Body of pancreas (tissue), 4 donors: ENCODE data around the gene AUH.

Source experiments
- POLR2A ChIP-seq, 3 donors: fragments of 450-650 bp; IDR thresholded peaks; one replicate each; pipeline ENCODE4 v1.6.1; 2016; ENCODE audit warnings: antibody characterized with exemption in 3 of 3, mild to moderate bottlenecking in 2 of 3
- TF ChIP-seq, protein P1 (sequence below), 7 experiments: fragments of 450-650 bp in 4 of 7; fragments of 200-600 bp in 3 of 7; sonication (generic) in 3 of 7; IDR thresholded peaks; one replicate each; pipeline ENCODE4 v1.5.1; 2016 to 2019; ENCODE audit warnings: antibody characterized with exemption in 7 of 7

DNA sequence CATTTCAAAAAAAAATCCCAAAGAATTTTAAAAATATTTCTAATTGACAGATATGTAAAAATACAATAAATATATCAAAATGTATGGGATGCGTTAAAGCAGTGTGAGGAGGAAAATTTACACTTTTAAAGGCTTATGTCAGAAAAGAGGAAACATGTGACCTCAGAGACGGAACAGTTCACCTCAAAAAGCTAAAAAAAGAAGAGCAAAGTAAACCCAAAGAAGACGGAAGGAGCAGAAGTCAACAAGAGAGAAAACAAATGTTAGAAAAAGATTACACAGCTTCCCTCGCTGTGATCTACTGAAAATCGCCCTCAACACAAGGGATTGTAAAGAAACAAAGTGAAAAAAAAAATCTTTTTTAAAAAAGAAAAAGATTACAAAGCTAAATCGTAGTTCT is 186.9 kb downstream of the AUH start:
- TF ChIP-seq, protein P1, sequence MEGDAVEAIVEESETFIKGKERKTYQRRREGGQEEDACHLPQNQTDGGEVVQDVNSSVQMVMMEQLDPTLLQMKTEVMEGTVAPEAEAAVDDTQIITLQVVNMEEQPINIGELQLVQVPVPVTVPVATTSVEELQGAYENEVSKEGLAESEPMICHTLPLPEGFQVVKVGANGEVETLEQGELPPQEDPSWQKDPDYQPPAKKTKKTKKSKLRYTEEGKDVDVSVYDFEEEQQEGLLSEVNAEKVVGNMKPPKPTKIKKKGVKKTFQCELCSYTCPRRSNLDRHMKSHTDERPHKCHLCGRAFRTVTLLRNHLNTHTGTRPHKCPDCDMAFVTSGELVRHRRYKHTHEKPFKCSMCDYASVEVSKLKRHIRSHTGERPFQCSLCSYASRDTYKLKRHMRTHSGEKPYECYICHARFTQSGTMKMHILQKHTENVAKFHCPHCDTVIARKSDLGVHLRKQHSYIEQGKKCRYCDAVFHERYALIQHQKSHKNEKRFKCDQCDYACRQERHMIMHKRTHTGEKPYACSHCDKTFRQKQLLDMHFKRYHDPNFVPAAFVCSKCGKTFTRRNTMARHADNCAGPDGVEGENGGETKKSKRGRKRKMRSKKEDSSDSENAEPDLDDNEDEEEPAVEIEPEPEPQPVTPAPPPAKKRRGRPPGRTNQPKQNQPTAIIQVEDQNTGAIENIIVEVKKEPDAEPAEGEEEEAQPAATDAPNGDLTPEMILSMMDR (IDR thresholded peaks at IDR 0.05), result no peak
- TF ChIP-seq POLR2A (IDR thresholded peaks at IDR 0.05), result no peak
